Neural cell (in vitro differentiated cells): ENCODE results near the gene NACA2. TPM values are rescaled to one million over a fixed set of nuclear protein-coding genes. Genes with fewer than 3 reads are reported as not detected.

Experiments used
- H2AFZ ChIP-seq: fragments of 200-600, 300-800 bp; sonication (generic), shearing (Covaris generic); 2 replicates; pipeline ENCODE4 v1.6.0; 2014; ENCODE audit warnings: low read depth, mild to moderate bottlenecking, antibody characterized with exemption, low read length, moderate library complexity
- H3F3A ChIP-seq: fragments of 200-600 bp; shearing (Covaris generic); 2 replicates; pipeline ENCODE4 v1.6.1; 2016; ENCODE audit warnings: mild to moderate bottlenecking, moderate library complexity, mixed read lengths, antibody characterized with exemption, low read length; ENCODE audit not compliant: insufficient read depth, poor library complexity, severe bottlenecking
- H3K27ac ChIP-seq: fragments of 200-600, 300-800 bp; sonication (generic), shearing (Covaris generic); 2 replicates; pipeline ENCODE4 v1.5.1; 2014; ENCODE audit warnings: mild to moderate bottlenecking, low read length, moderate library complexity
- H3K27me3 ChIP-seq: fragments of 300-800, 200-600 bp; sonication (generic), shearing (Covaris generic); 2 replicates; pipeline ENCODE4 v1.6.0; 2014; ENCODE audit warnings: mild to moderate bottlenecking, low read depth, low read length, moderate library complexity; ENCODE audit not compliant: insufficient read depth
- H3K36me3 ChIP-seq: fragments of 300-800, 200-600 bp; sonication (generic), shearing (Covaris generic); 2 replicates; pipeline ENCODE4 v1.5.1; 2014; ENCODE audit warnings: mild to moderate bottlenecking, antibody characterized with exemption, low read length, moderate library complexity; ENCODE audit not compliant: insufficient read depth
- H3K4me2 ChIP-seq: fragments of 300-800, 200-600 bp; sonication (generic), shearing (Covaris generic); 2 replicates; pipeline ENCODE4 v1.6.0; 2014; ENCODE audit warnings: mild to moderate bottlenecking, low read length
- H3K4me3 ChIP-seq: fragments of 300-800, 200-600 bp; sonication (generic), shearing (Covaris generic); 2 replicates; pipeline ENCODE4 v1.5.1; 2014; ENCODE audit warnings: mild to moderate bottlenecking, low read length, moderate library complexity
- H3K79me2 ChIP-seq: fragments of 200-600 bp; shearing (Covaris generic); replicated peaks from 2 replicates; pipeline ENCODE4 v1.6.0; 2014; ENCODE audit warnings: mild to moderate bottlenecking, low read length, moderate library complexity; ENCODE audit not compliant: insufficient read depth
- H3K9ac ChIP-seq: fragments of 300-800, 200-600 bp; sonication (generic), shearing (Covaris generic); 2 replicates; pipeline ENCODE4 v1.6.1; 2016; ENCODE audit warnings: mild to moderate bottlenecking, low read length, mixed read lengths
- H3K9me2 ChIP-seq: fragments of 200-600 bp; shearing (Covaris generic); 2 replicates; pipeline ENCODE4 v1.6.1; 2016; ENCODE audit warnings: mild to moderate bottlenecking, low read length, mixed read lengths; ENCODE audit not compliant: insufficient read depth
- H3K9me3 ChIP-seq: fragments of 200-600, 300-800 bp; sonication (generic), shearing (Covaris generic); 2 replicates; pipeline ENCODE4 v1.6.1; 2016; ENCODE audit warnings: mild to moderate bottlenecking, mixed run types, low read length, moderate library complexity, mixed read lengths
- H4K20me1 ChIP-seq: fragments of 200-600 bp; shearing (Covaris generic); 2 replicates; pipeline ENCODE4 v1.6.1; 2016; ENCODE audit warnings: mild to moderate bottlenecking, mixed run types; ENCODE audit not compliant: insufficient read depth
- CTCF ChIP-seq: fragments of 450-650 bp; IDR thresholded peaks from 2 replicates; pipeline ENCODE4 v1.5.1; 2014; ENCODE audit warnings: antibody characterized with exemption, mild to moderate bottlenecking, moderate library complexity; ENCODE audit not compliant: poor library complexity, severe bottlenecking
- EP300 ChIP-seq: fragments of 450-650 bp; conservative IDR thresholded peaks from 2 replicates; pipeline ENCODE4 v1.6.1; 2014; ENCODE audit warnings: antibody characterized with exemption, mild to moderate bottlenecking, moderate library complexity; ENCODE audit not compliant: poor library complexity, severe bottlenecking
- EZH2 ChIP-seq: fragments of 200-600, 300-800 bp; shearing (Covaris generic), sonication (generic); IDR thresholded peaks from 2 replicates; pipeline ENCODE4 v1.6.1; 2014; ENCODE audit warnings: antibody characterized with exemption, low read length, borderline replicate concordance, mild to moderate bottlenecking; ENCODE audit not compliant: insufficient read depth, poor library complexity, severe bottlenecking
- MXI1 ChIP-seq: fragments of 450-650 bp; conservative IDR thresholded peaks from 2 replicates; pipeline ENCODE4 v1.6.1; 2014; ENCODE audit warnings: antibody characterized with exemption, mild to moderate bottlenecking; ENCODE audit not compliant: poor library complexity, severe bottlenecking
- POLR2AphosphoS5 ChIP-seq: IDR thresholded peaks from 2 replicates; pipeline ENCODE4 v1.6.1; 2012
- RAD21 ChIP-seq: fragments of 450-650 bp; conservative IDR thresholded peaks from 2 replicates; pipeline ENCODE4 v1.6.1; 2014; ENCODE audit warnings: antibody characterized with exemption, mild to moderate bottlenecking, moderate library complexity
- REST ChIP-seq: IDR thresholded peaks from 2 replicates; pipeline ENCODE4 v1.6.1; 2012; ENCODE audit warnings: borderline replicate concordance
- SMC3 ChIP-seq: fragments of 450-650 bp; conservative IDR thresholded peaks from 2 replicates; pipeline ENCODE4 v1.6.1; 2014; ENCODE audit warnings: antibody characterized with exemption, mild to moderate bottlenecking, moderate library complexity; ENCODE audit not compliant: poor library complexity
- TAF1 ChIP-seq: IDR thresholded peaks from 2 replicates; pipeline ENCODE4 v1.6.1; 2012; ENCODE audit warnings: low read depth
- polyA plus RNA-seq: library from polyadenylated mRNA; depleted of rRNA; stranded (reverse); fragments of >200 nt; gene quantifications from 2 replicates; pipeline ENCODE4 v1.2.3, GENCODE V29; 2014

Gene NACA2
- polyA plus RNA-seq, 1 donor from 2014 or later = not detected

GRCh38 chr17:61616783-61617182, 25.8 kb upstream of the NACA2 start:
- Histone ChIP-seq H3K9me2 (no peaks in the 10 kb centered on the region), H3K27ac (no peak overlapping the region), H3K4me3 (no peak overlapping the region), H3K4me2 (no peak overlapping the region), H3K9me3 (no peaks in the 10 kb centered on the region), H3K36me3 (no peaks in the 10 kb centered on the region), H3F3A (no peaks in the 10 kb centered on the region), H4K20me1 (no peaks in the 10 kb centered on the region), H3K27me3 (no peaks in the 10 kb centered on the region), H2AFZ (no peak overlapping the region), H3K9ac (no peak overlapping the region), H3K79me2 (no peaks in the 10 kb centered on the region)
- TF ChIP-seq EZH2 (no peak), SMC3 (no peak), MXI1 (no peak), POLR2AphosphoS5 (no peak), TAF1 (no peak), REST (no peak), EP300 (no peak), RAD21 (no peak), CTCF (no peak)

GRCh38 chr17:61614219-61614618, 23.2 kb upstream of the NACA2 start:
- no peaks in the 10 kb centered on the region for H3K36me3 ChIP-seq
- no peaks in the 10 kb centered on the region for H3K9me2 ChIP-seq
- no peak for TF ChIP-seq TAF1
- TF ChIP-seq CTCF = no peak
- TF ChIP-seq POLR2AphosphoS5 = no peak
- TF ChIP-seq EZH2 = no peak
- TF ChIP-seq SMC3 = no peak
- H3K27ac ChIP-seq = no peak overlapping the region
- no peaks in the 10 kb centered on the region for H4K20me1 ChIP-seq
- no peak overlapping the region for H3K9ac ChIP-seq
- H3K9me3 ChIP-seq = no peaks in the 10 kb centered on the region
- no peaks in the 10 kb centered on the region for H3F3A ChIP-seq
- no peaks in the 10 kb centered on the region for H3K79me2 ChIP-seq
- no peak overlapping the region for H3K4me3 ChIP-seq
- H2AFZ ChIP-seq = no peak overlapping the region
- no peak overlapping the region for H3K4me2 ChIP-seq
- no peaks in the 10 kb centered on the region for H3K27me3 ChIP-seq
